ENCODE data around the gene ARL8B.

The ARL8B gene

GRCh38 chr3:5116538-5116937, 5.6 kb upstream of the ARL8B start:
- Histone ChIP-seq H3K27me3 (ENCODE audit: insufficient read depth, low read depth, severe bottlenecking) (no peaks in the 10 kb centered on the region), H3K36me3 (no peaks in the 10 kb centered on the region), H3K4me3 (ENCODE audit: low read depth, low read length) (no peak overlapping the region), H3K9me3 (ENCODE audit: severe bottlenecking) (no peaks in the 10 kb centered on the region), H3K27ac (no peak overlapping the region)
- TF ChIP-seq CTCF (IDR thresholded peaks at IDR 0.05; ENCODE audit: low read depth, low read length), result no peak
- no peak for DNase-seq

- H3K27me3 ChIP-seq (ENCODE audit: insufficient read depth, low read depth, severe bottlenecking), result no peaks in the 10 kb centered on the region
- no peak for TF ChIP-seq CTCF (IDR thresholded peaks at IDR 0.05; ENCODE audit: low read depth, low read length)
These were observed 1.6 kb upstream of the ARL8B start for GRCh38 chr3:5120446-5120845.

GRCh38 chr3:5122741-5123706, 932 bp downstream of the ARL8B start:
- Histone ChIP-seq H3K27ac (peak overlapping the region; percentile 84), H3K4me3 (ENCODE audit: low read depth, low read length) (peak overlapping the region; percentile 85), H3K36me3 (peaks cover 9% of the 10 kb centered on the region; the same call in 1 of the 2 replicates), H3K27me3 (ENCODE audit: insufficient read depth, low read depth, severe bottlenecking) (no peaks in the 10 kb centered on the region), H3K9me3 (ENCODE audit: severe bottlenecking) (no peaks in the 10 kb centered on the region)
- TF ChIP-seq CTCF (IDR thresholded peaks at IDR 0.05; ENCODE audit: low read depth, low read length), result no peak
- peak; percentile 48 for DNase-seq

More at GRCh38 chr3:5120446-5120845, 1.6 kb upstream of the ARL8B start:
- Histone ChIP-seq H3K36me3 (peaks cover 9% of the 10 kb centered on the region; the same call in 1 of the 2 replicates), H3K9me3 (ENCODE audit: severe bottlenecking) (no peaks in the 10 kb centered on the region), H3K4me3 (ENCODE audit: low read depth, low read length) (no peak overlapping the region), H3K27ac (no peak overlapping the region)
- no peak for DNase-seq

DNA sequence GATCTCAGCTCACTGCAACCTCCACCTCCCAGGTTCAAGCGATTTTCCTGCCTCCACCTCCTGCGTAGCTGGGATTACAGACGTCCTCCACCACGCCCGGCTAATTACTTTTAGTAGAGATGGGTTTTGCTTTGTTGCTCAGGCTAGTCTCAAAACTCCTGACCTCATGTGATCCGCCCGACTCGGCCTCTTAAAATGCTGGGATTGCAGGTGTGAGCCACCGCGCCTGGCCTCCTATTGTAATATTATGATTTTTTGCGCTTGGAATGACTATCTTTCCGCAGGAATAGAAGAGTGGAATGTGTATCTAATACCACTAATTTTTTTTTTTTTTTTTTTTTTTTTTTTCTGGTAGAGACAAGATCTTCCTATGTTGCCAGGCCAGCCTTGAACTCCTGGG, 1.8 kb downstream of the ARL8B start:
- peak overlapping the region; percentile 85 for H3K4me3 ChIP-seq (ENCODE audit: low read depth, low read length)
- no peaks in the 10 kb centered on the region for H3K9me3 ChIP-seq (ENCODE audit: severe bottlenecking)
- DNase-seq, result peak; percentile 28
- no peak overlapping the region for H3K27ac ChIP-seq
- no peak for TF ChIP-seq CTCF (IDR thresholded peaks at IDR 0.05; ENCODE audit: low read depth, low read length)
- H3K36me3 ChIP-seq, result peaks cover 9% of the 10 kb centered on the region; the same call in 1 of the 2 replicates
- no peaks in the 10 kb centered on the region for H3K27me3 ChIP-seq (ENCODE audit: insufficient read depth, low read depth, severe bottlenecking)

GRCh38 chr3:5126586-5126985, 4.5 kb downstream of the ARL8B start:
- H3K27ac ChIP-seq, result no peak overlapping the region
- no peak overlapping the region for H3K4me3 ChIP-seq (ENCODE audit: low read depth, low read length)
- no peaks in the 10 kb centered on the region for H3K9me3 ChIP-seq (ENCODE audit: severe bottlenecking)
- no peak for DNase-seq
- TF ChIP-seq CTCF (IDR thresholded peaks at IDR 0.05; ENCODE audit: low read depth, low read length), result no peak
- no peaks in the 10 kb centered on the region for H3K27me3 ChIP-seq (ENCODE audit: insufficient read depth, low read depth, severe bottlenecking)
- peaks cover 9% of the 10 kb centered on the region; the same call in 1 of the 2 replicates for H3K36me3 ChIP-seq
